ENCODE data around the gene SRRM5. TPM values are rescaled to one million over a fixed set of nuclear protein-coding genes. Genes with fewer than 3 reads are reported as not detected.

SRRM5 gene
- total and polyA plus RNA-seq, 2 experiments from 2014 or later, result 0.30 to 0.50 TPM

- Histone ChIP-seq H3K36me3 (peaks cover 3% of the 10 kb centered on the region), H3K4me3 (peak overlapping the region; percentile 56), H3K27ac (peak overlapping the region; percentile 92), H3K9me3 (ENCODE audit: low read depth) (no peaks in the 10 kb centered on the region), H3K27me3 (no peaks in the 10 kb centered on the region), H3K4me1 (ENCODE audit: low read depth) (peaks cover 4% of the 10 kb centered on the region)
- TF ChIP-seq CTCF (IDR thresholded peaks at IDR 0.05; ENCODE audit: low read depth, low read length), result no peak
- no peak for DNase-seq (ENCODE audit: low read depth in 1 of 2, low spot score in 1 of 2)
Observed at GRCh38 chr19:43620061-43621001, 8.4 kb downstream of the SRRM5 start.

GRCh38 chr19:43622070-43622469 is 10.2 kb downstream of the SRRM5 start:
- DNase-seq (ENCODE audit: low read depth in 1 of 2, low spot score in 1 of 2), result no peak
- Histone ChIP-seq H3K4me1 (ENCODE audit: low read depth) (peaks cover 4% of the 10 kb centered on the region), H3K27me3 (no peaks in the 10 kb centered on the region), H3K9me3 (ENCODE audit: low read depth) (no peaks in the 10 kb centered on the region), H3K27ac (no peak overlapping the region), H3K36me3 (peaks cover 3% of the 10 kb centered on the region), H3K4me3 (no peak overlapping the region)
- no peak for TF ChIP-seq CTCF (IDR thresholded peaks at IDR 0.05; ENCODE audit: low read depth, low read length)

GRCh38 chr19:43622956-43623355 is 11.1 kb downstream of the SRRM5 start:
- Histone ChIP-seq H3K4me3 (no peak overlapping the region), H3K36me3 (peaks cover 3% of the 10 kb centered on the region), H3K9me3 (ENCODE audit: low read depth) (no peaks in the 10 kb centered on the region), H3K27me3 (no peaks in the 10 kb centered on the region), H3K4me1 (ENCODE audit: low read depth) (peaks cover 4% of the 10 kb centered on the region), H3K27ac (no peak overlapping the region)
- DNase-seq (ENCODE audit: low read depth in 1 of 2, low spot score in 1 of 2), result no peak
- TF ChIP-seq CTCF (IDR thresholded peaks at IDR 0.05; ENCODE audit: low read depth, low read length), result no peak

- H3K4me3 ChIP-seq, result no peak overlapping the region
- TF ChIP-seq CTCF (IDR thresholded peaks at IDR 0.05; ENCODE audit: low read depth, low read length), result no peak
- H3K4me1 ChIP-seq (ENCODE audit: low read depth), result peaks cover 4% of the 10 kb centered on the region
Observed at GRCh38 chr19:43623889-43624670, 12.2 kb downstream of the SRRM5 start.

GRCh38 chr19:43624933-43625332 is 13.0 kb downstream of the SRRM5 start:
- H3K36me3 ChIP-seq, result peaks cover 3% of the 10 kb centered on the region
- peaks cover 4% of the 10 kb centered on the region for H3K4me1 ChIP-seq (ENCODE audit: low read depth)
- peak; percentile 57 to 62 for DNase-seq (ENCODE audit: low read depth in 1 of 2, low spot score in 1 of 2)
- no peak overlapping the region for H3K27ac ChIP-seq
- no peaks in the 10 kb centered on the region for H3K9me3 ChIP-seq (ENCODE audit: low read depth)
- H3K4me3 ChIP-seq, result no peak overlapping the region
- peak; percentile 25 for TF ChIP-seq CTCF (IDR thresholded peaks at IDR 0.05; ENCODE audit: low read depth, low read length)
- H3K27me3 ChIP-seq, result no peaks in the 10 kb centered on the region

More at GRCh38 chr19:43623889-43624670, 12.2 kb downstream of the SRRM5 start:
- no peak overlapping the region for H3K27ac ChIP-seq
- H3K27me3 ChIP-seq, result no peaks in the 10 kb centered on the region
- H3K36me3 ChIP-seq, result peaks cover 3% of the 10 kb centered on the region
- DNase-seq (ENCODE audit: low read depth in 1 of 2, low spot score in 1 of 2), result no peak
- no peaks in the 10 kb centered on the region for H3K9me3 ChIP-seq (ENCODE audit: low read depth)
